NCI-H1417 treated with DMSO at 0.1 percent for 48 hours (cell line): Measurements from ENCODE around the gene NOC2L.

Experiments
- DNase-seq: peaks from one replicate; lab custom pipeline; 2025; lab: John Stamatoyannopoulos, UW

Gene NOC2L

DNA sequence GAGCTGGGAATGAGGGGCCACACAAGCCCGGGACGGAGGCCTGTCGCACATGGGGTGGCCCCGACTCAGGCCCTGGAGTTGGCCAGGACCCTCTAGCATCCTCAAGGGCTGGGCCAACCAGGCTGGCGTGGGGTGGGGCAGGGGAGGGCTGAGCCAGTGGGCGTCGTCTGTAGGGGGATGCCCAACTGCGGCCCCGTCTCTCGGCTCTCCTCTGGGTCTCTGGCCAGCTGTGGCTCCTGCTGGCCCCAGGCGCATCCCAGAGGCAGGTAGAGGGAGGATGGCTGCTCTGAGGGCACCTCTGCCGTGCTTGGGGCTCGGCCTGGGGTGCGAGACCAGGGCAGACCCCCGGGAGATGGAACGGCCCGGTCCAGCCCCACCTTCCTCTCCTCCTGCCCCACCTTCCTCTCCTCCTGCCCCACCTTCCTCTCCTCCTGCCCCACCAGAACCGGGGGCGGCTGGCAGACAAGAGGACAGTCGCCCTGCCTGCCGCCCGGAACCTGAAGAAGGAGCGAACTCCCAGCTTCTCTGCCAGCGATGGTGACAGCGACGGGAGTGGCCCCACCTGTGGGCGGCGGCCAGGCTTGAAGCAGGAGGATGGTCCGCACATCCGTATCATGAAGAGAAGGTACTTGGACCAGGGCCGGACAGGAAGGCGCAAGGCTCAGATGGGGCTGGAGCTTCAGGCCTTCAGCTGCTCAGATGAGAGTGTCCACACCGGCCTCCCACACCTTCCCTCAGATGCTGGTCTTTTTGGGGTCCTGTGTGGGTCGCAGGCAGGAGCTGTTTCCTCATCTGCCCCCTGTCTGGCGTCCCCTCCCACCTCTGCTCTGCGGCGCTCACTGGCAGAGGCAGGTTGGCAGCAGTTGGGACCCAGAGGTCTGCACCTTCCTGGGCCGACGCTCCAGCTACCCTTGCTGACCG, 29.1 kb downstream of the NOC2L start:
- DNase-seq, result no peak

DNA sequence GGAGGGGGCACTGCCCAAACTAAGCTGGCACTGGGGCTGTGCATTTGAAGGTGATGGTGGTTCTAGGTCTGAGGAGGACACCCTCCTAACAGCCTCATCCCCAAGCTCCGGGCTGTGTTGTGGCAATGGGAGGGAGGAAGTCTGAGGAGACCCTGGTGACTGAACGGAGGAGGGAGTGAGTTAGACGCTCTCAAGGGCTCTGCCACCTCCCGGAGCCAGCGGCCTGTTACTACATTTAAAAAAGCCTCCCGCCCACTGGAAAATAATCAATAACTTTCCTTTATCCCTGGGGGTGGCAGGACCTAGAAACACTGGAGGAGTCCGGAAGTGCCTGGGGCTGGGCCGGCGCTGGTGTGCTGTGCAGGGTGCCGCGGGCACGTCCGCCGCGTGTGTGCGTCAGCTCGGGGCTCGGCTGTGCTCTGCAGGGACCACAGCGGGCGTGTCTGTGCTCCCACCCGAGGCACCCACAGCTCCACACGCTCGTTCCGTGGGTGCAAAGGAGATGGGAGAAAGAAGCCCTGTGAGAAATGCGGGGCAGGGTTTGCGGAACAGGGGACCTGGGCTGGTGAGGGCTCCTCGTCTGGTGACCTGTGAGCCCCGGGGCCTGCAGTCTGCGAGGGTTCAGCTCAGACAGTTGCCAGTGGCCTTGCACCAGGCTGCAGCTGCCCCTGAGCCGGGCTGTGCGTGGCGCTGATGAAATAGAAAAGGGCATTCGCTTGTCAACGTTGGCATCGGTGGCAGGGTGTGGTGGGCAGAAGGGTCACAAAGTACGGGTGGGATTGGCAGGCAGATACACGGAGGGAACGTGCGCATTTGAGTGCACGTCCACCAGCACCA, 30.0 kb downstream of the NOC2L start:
- no peak for DNase-seq

DNA sequence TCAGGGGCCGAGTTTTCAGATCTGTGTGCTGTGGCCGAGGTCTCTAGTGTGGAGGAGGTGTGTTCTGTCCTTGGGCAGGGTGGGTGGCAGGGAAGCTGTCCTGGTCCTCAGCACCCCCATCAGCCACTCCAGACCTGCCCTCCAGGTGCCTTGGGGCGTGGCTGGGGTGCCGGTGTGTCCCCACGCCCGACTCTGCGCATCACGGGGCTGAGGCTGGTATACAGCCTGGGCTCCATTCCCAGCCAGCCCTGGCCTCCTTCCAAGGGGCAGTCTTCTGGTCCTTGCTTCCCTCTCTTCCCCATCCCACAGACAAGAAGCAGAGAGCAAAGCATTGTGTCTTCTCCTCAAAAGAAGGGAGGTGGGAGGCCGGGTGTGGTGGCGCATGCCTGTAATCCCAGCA, 31.3 kb downstream of the NOC2L start:
- DNase-seq, result no peak

DNA sequence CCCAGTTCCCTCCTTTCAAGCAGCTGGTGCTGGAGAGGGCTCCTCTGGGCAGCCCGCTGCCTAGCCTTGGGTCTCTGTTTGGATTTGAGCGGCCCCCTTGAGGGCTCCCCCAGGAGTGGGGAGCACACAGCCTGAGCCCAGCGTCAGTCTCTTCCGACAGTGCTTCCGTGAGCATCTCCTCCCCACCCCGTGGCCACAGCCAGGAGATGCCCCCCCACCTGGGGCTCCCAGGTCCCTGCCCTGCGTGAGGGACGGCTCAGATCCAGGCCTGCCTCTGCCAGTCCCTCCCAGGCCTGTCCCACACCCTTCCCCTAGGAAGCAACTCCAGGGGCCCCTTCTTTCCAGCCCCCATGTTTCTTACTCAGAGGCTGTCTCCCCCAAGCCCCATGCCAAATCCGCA, 31.8 kb downstream of the NOC2L start:
- no peak for DNase-seq

DNA sequence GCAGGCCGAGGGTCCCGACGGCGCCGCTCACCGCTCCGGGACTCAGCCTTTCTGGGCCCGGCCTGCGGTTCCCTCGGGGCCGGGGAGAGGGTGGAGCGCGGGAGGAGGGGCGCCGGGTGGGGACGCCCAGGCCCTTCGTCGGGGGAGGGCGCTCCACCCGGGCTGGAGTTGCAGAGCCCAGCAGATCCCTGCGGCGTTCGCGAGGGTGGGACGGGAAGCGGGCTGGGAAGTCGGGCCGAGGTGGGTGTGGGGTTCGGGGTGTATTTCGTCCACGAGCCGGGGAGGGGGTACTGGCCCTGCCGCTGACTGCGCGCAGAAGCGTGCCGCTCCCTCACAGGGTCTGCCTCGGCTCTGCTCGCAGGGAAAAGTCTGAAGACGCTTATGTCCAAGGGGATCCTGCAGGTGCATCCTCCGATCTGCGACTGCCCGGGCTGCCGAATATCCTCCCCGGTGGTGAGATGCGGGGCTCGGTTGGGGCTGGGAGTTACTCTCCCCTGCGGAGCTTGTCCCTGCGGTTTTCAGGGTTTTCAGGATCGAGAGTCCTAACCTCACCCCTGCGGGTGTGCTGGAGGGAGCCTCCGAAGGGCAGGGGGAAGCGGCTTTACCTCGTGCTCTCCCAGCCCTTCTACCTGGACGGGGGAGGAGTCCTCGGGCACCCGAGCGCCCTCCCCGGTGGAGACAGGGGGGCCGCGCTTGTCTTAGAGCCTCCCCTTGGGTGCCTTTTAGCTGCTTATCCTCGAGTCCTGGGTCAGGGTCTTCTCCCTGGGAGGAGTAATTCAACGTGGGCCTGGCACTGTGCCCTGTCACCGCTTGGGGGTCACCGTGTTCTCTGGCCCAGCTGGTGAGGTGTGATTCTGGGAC, 33.3 kb downstream of the NOC2L start:
- no peak for DNase-seq

DNA sequence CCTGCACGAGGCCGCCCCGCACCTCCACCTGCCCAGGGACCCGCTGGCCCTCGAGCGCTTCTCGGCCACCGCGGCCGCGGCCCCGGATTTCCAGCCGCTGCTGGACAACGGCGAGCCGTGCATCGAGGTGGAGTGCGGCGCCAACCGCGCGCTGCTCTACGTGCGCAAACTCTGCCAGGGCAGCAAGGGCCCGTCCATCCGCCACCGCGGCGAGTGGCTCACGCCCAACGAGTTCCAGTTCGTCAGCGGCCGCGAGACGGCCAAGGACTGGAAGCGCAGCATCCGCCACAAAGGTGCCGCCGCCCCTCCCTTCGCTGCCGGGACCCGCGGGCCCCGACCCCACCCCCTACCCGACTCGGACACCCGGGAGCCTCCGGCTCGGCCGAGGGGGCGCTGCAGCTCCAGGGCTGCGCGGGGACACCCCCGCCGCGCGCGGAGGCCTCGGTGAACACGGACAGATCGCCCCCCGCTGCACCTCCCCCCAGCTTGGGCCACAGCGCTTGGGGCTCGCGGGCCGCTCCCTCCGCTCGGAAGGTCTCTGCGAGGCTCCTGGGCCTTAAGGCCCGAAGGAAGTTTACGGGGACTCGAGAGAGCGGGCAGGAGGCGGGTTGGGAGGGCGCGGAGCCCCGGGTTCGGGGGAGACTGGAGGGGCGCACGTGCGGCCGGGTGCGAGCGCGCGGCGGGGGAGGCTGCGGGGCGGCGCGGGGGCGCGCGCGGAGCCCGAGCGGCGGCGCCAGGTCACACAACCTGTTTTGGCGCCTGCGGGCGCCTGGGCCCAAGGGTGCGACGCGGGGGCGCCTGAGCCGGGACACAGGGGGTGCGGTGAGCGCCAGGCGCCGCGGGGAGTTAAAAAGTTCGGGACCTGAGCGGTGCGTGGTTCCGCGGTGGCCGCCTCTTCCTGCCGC, 34.1 kb downstream of the NOC2L start:
- no peak for DNase-seq

DNA sequence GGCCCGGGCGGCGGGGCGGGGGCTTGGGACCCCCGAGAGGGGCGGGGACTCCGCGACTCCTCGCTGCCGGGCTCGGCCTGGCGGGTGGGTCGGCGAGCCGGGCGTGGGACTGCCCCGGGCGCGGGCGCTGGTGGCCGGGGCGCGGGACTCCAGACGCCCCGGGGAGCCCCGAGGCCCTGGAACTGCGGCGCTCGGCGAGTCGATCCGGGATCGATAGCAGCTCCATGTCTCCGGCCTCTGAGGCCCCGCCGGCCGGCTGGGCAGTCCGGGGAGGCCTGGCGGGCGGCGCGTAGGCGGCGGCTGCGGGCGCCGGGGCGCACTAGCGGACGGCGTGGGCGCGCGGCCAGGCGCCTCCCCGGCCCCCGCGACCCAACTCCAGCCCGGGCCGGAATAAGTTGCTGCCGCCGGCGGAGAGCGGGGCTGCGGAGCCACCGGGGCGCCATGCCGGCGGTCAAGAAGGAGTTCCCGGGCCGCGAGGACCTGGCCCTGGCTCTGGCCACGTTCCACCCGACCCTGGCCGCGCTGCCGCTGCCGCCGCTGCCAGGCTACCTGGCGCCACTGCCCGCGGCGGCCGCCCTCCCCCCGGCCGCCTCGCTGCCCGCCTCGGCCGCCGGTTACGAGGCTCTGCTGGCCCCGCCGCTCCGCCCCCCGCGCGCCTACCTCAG, 34.9 kb downstream of the NOC2L start:
- DNase-seq, result no peak

DNA sequence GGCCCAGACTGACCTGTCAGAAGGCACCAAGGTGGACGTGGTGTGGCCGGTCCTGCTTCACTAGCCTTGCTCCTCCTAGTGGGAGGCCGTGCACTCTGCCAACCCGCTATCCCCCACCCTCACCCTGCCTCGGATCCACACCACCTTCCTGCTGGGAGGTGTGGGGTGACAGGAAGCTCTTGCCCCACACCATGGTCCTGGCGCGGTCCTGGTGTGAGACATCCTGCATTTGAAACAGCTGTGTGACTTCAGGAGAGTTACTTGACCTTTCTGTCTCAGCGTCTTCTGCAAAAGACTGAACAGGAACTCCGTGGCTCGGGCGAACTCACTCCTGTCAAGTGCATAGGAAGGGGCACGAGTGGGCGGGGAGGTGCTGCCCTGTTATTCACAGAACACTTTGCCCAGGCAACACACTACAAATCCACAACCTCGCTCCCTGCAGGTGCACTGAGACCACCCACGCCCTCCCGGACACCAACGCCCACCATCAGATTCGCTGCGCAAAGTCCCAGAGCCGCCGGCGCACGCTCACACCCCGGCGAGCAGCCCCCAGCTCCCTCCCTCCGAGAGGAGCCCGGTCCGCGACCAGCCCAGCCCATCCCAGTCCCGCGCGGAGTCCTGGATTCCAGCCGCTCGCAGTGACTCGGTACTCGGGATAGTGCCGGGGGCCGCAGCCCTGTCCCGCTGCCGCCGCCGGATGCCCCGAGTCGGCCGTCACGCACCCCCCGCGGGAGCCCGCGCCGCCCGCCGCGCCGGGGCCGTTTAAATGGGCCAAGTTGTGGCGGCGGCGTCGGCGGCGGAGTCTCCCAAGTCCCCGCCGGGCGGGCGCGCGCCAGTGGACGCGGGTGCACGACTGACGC, 35.7 kb downstream of the NOC2L start, which contains the start of gene SAMD11:
Gene SAMD11, plus strand, starts transcription at position 793 of the 860 bp plus-strand sequence. CDS start 509 bp downstream, outside the sequence.
- DNase-seq, result no peak

DNA sequence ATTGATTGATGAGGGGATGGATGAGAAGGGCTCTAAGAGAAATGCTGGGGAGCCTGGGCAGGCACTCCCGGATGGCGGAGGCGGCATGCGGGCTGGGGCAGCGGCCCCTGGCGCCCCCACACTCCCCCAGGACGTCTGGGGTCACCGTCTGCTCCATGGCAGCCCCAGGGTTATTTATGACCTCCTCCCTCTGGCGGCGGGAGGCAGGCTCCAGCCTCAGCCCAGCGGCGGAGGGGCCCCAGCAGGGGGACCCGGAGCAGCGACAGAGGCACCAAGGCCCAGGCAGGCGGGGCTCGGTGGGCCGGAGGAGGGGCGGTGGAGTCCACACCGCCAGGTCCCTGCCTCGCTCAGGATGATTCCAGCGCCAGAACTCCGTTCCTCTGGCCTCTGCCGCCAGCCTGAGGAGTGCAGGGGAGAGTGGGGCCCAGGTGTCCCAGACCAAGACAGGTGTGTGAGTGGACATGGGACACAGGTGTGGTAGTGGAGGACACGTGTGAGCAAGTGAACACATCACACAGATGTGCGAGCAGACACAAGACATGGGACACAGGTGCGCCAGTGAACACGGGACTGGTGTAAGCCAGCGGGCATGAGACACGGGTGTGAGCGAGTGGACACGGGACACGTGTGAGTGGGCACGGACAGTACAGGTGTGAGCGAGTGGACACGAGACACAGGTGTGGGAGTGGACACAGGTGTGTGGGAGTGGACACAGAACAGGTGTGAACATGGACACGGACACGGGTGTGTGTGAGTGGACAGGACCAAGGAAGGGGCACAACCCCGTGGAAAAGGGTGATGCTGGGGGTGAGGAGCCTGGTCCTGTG, 37.8 kb downstream of the NOC2L start:
- DNase-seq, result no peak

DNA sequence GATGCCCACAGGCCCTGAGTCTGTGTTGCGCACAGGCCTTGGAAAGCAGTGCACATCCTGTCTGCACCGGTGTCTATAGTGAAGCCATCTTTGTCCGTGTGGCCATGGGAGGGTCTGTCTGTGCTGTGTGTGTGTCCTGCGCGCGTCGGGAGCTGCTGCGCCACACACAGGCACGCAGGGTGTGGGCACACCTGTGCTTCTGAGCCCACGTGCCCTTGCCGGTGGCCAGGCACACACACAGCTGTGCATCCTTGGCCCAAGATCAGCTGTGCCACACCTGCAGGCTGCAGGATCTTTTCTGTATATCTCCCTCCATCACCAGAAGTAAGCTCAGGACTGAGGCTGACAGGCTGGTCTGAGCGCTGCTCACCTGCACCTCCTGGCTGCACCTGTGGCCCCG, 38.5 kb downstream of the NOC2L start:
- no peak for DNase-seq

DNA sequence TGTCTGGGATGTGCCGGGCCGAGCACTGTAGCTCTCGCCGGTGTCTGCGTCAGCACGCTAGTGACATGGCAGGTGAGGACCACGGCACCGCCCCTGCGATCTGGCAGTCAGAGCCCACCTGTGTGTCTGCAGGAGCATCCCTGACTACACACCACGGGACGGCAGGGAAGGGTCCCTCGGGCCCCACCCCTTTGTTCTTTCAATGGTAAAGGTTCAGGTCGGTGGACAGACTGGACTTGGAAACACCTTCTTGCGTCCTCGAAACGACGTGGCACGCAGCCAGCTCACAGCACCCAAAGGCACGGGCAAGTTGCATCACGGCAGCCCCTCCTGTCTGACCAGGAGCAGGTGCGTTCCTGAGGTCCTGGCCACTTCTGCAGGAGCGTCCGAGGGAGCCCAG, 39.0 kb downstream of the NOC2L start:
- DNase-seq, result no peak

DNA sequence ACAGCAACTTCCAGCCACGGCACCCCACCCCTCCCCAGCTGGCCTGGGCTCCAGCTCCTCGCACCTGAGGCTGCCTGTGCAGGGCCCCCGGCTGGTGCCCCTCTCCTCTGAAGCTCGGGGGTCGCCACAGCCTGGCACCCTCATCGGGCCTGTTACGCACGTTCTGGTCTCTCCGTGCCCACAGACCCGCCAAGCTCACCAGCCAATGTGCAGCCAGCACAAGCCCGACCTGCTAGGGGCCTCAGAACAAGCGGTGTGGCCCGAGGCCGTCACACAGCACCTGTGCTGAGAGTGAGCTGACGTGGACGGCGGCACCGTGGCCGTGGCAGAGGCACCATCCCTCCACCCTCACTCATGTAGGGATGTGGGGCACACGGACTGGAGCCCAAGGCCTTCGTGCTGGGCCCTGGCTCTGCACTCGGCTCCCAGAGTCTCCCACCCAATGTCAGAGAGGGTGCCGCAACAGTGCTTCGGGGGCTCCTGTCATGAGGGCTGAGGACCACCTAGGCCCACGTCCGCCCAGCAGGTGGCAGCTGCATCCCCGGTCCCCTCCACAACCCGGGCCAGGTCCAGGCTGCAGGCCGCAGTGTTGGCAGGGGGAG, 39.7 kb downstream of the NOC2L start:
- DNase-seq, result no peak

DNA sequence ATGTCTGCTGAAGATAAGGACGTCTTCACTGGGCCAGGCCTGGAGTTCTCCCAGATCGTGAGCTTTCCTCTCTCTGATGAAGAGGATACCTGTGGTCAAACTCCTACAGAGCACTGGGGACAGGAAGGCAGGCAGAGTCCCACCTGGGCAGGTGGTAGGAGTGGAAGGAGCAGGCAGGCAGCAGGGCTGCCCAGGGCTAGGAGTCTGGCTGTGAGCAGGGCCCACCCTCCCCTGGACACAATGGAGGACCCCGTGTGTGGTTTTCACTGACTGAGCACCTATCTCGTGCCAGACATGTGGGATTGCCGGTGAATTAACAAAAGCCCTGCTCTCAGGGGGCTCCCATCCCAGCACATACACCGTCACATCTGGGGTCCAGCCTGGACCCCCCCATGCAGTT, 40.2 kb downstream of the NOC2L start:
- DNase-seq, result no peak

DNA sequence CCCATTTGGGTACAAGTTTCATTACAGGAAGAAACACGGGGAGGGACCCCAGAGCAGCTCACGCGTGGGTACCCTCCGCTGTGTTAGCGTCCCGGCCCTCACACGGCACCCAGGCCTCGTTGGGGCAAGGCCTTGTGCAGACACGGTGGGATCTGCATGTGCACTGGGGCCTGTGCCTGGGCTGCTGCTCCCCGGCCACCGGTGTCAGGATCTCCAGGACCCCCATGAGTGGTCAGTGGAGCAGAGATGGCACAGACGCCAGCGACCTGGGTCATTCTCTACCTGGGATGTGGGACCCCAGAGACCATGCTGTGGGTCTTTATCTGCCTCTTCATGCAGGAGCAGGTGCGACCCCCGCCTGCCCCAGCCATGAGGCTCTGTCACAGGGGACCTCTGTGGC, 40.7 kb downstream of the NOC2L start:
- no peak for DNase-seq

DNA sequence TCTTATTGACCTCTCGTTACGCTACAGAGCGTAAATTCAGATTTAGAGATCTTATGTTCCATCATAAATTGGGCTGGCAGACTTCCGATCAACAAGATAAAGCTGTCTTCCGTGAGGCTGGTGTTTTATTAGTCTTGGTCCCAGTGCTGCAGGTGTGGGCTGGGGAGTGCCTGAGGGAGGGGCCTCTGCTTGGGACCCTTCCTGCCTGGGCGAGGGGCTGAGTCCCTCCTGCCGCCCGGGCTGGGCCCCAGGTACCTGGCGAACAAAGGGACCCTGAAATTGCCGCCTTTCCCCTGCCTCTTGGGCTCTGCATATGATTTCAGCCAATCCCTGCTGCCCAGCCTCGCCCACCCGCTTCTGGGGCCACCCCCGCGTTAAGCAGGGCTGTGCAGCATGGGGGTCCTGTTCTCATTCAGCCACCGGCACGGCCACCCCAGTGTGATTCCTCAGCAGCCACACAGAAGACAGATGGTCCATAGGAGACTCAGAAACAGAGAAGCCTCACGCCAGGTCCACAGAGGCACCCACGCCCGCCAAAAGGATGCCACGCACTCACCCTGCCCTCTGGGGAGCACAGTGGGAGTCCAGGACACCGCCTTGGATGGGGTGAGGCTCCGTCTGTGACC, 41.5 kb downstream of the NOC2L start:
- DNase-seq, result no peak

DNA sequence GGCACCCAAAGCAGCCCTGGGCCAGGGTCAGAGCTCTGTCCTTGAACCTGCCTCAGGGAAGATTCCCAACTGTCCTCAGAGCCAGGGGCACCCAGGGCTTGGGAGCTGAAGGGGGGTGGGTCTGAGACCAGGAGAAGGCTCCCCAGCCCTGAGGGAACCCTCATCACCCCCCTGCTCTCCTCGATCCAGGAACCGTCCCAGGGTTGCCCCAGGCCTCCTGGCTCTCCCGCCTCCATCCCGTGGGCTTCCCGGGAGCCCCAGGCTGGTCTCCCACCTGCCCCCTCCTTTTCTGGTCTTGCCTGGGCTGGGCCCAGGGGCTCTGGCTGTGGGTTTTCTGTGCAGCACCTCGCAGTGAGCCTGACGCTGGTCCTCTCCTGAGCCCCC, 42.0 kb downstream of the NOC2L start:
- no peak for DNase-seq

DNA sequence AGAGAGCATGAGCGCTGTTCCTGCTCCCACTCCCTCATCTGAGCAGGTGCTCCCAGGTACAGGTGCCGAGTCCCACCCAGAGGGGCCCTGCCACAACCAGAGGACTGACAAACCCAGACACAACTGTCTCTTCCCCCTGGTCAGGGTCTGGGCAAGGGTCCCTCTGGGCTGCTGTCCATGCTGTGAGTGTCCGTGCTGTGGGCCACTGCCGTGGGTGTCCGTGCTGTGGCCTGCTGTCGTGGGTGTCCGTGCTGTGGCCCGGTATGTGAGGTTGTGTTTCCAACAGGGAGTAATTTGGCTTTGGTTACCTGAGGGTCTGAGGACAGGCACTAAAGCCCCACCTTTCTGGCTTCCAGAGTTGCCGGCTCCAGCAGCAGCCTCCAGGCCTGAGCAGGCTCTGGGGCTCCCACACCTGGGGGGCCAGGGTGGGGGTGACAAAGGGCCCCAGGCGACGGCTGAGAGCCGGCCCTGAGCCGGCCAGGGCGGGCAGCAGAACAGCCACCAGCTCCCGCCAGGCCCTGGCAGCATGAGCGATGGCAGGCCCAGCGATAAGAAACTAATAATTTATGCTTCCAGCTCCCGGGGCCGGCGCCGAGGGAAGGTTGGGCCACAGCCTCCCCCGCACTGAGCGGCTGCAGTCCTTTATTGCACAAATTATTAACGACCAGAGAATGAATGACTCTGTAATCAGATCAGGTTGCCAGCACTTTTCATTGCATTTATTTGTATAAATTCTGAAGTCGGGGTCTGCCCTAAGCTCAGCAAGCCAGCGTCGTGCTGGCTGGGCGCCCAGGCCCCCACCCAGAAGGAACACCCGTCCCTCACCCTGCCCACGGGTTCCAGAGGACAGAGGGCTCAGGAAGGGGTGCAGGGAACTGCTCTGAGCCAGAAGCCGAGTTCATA, 42.6 kb downstream of the NOC2L start:
- DNase-seq, result no peak
